HEK293 (cell line): Measurements from ENCODE around the gene SLC16A13.

ENCODE experiments used
- CTCF ChIA-PET: fragments of 350-600 bp; formaldehyde crosslinking; extraction: SDS; loops from one replicate; lab custom pipeline; 2021; ENCODE audit warnings: antibody characterized with exemption; lab: Yijun Ruan, JAX
- POLR2A ChIA-PET: fragments of 300-600 bp; formaldehyde crosslinking; extraction: SDS; loops from one replicate; lab custom pipeline; 2020; ENCODE audit warnings: antibody characterized with exemption, inconsistent platforms; lab: Yijun Ruan, JAX
- H3K27ac ChIP-seq: fragments of 200-500 bp; sonication (Bioruptor generic); 2 replicates; pipeline ENCODE4 v1.5.1; 2014; ENCODE audit warnings: low read depth, low read length, control low read depth, inconsistent platforms; ENCODE audit errors: extremely low read depth
- H3K36me3 ChIP-seq, 2 experiments: fragments of 200-500 bp in 1 of 2; sonication (Bioruptor generic) in 1 of 2; 1 replicate in 1 of 2; 2 replicates in 1 of 2; pipeline ENCODE4 v1.5.1; 2014 to 2017; ENCODE audit warnings: inconsistent platforms in 2 of 2, low read length in 2 of 2; ENCODE audit not compliant: control insufficient read depth in 2 of 2, insufficient read depth in 1 of 2
- H3K4me1 ChIP-seq: fragments of 200-500 bp; sonication (Bioruptor generic); 2 replicates; pipeline ENCODE4 v1.5.1; 2014; ENCODE audit warnings: mild to moderate bottlenecking, low read length, inconsistent platforms; ENCODE audit not compliant: control insufficient read depth, insufficient read depth
- H3K4me3 ChIP-seq: 2 replicates; pipeline ENCODE4 v1.5.1; 2011; ENCODE audit warnings: low read depth, mild to moderate bottlenecking, control low read depth, low read length, moderate library complexity
- H3K9me3 ChIP-seq: fragments of 200-500 bp; sonication (Bioruptor generic); 2 replicates; pipeline ENCODE4 v1.5.1; 2014; ENCODE audit warnings: low read depth, low read length, inconsistent platforms; ENCODE audit not compliant: control insufficient read depth, insufficient read depth
- PRDM1 ChIP-seq: fragments of 450-650 bp; formaldehyde crosslinking; IDR thresholded peaks from 2 replicates; pipeline ENCODE4; 2016; ENCODE audit warnings: missing biosample characterization, missing genetic modification characterization
- SP2 ChIP-seq: fragments of 450-650 bp; formaldehyde crosslinking; IDR thresholded peaks from 2 replicates; pipeline ENCODE4 v1.5.1; 2016; ENCODE audit warnings: missing biosample characterization, missing genetic modification characterization
- ZBTB17 ChIP-seq: fragments of 450-650 bp; formaldehyde crosslinking; IDR thresholded peaks from 2 replicates; pipeline ENCODE4 v1.5.1; 2016; ENCODE audit warnings: missing biosample characterization, missing genetic modification characterization
- ZNF184 ChIP-seq: fragments of 450-650 bp; IDR thresholded peaks from 2 replicates; pipeline ENCODE4 v1.5.1; 2018; ENCODE audit warnings: missing biosample characterization, mild to moderate bottlenecking, missing genetic modification characterization
- ZNF23 ChIP-seq: fragments of 450-650 bp; formaldehyde crosslinking; IDR thresholded peaks from 2 replicates; pipeline ENCODE4 v1.5.1; 2016; ENCODE audit warnings: missing biosample characterization, missing genetic modification characterization, borderline replicate concordance
- ZNF521 ChIP-seq: fragments of 450-650 bp; formaldehyde crosslinking; IDR thresholded peaks from 2 replicates; pipeline ENCODE4 v1.5.1; 2017; ENCODE audit warnings: missing biosample characterization, mild to moderate bottlenecking, missing genetic modification characterization
- ZNF610 ChIP-seq: fragments of 450-650 bp; formaldehyde crosslinking; IDR thresholded peaks from 2 replicates; pipeline ENCODE4 v1.5.1; 2016; ENCODE audit warnings: missing biosample characterization, missing genetic modification characterization, borderline replicate concordance
- ZNF677 ChIP-seq: fragments of 450-650 bp; IDR thresholded peaks from 2 replicates; pipeline ENCODE4 v1.5.0; 2018; ENCODE audit warnings: missing biosample characterization, mild to moderate bottlenecking, missing genetic modification characterization, moderate library complexity
- ZSCAN30 ChIP-seq: fragments of 450-650 bp; IDR thresholded peaks from 2 replicates; pipeline ENCODE4 v1.5.1; 2018; ENCODE audit warnings: missing biosample characterization, mild to moderate bottlenecking, missing genetic modification characterization, moderate library complexity
- TF ChIP-seq, protein P1 (sequence below): fragments of 450-650 bp; formaldehyde crosslinking; IDR thresholded peaks from 2 replicates; pipeline ENCODE4 v1.5.1; 2016; ENCODE audit warnings: missing biosample characterization, missing genetic modification characterization
- TF ChIP-seq, protein P2 (sequence below): fragments of 450-650 bp; formaldehyde crosslinking; IDR thresholded peaks from 2 replicates; pipeline ENCODE4 v1.5.1; 2017; ENCODE audit warnings: missing biosample characterization, missing genetic modification characterization
- TF ChIP-seq, protein P3 (sequence below): fragments of 450-650 bp; formaldehyde crosslinking; IDR thresholded peaks from 2 replicates; pipeline ENCODE4 v1.5.1; 2016; ENCODE audit warnings: missing biosample characterization, missing genetic modification characterization
- TF ChIP-seq, protein P4 (sequence below): fragments of 450-650 bp; formaldehyde crosslinking; IDR thresholded peaks from 2 replicates; pipeline ENCODE4 v1.5.1; 2017; ENCODE audit warnings: missing biosample characterization, mild to moderate bottlenecking, missing genetic modification characterization, moderate library complexity

Gene SLC16A13

DNA sequence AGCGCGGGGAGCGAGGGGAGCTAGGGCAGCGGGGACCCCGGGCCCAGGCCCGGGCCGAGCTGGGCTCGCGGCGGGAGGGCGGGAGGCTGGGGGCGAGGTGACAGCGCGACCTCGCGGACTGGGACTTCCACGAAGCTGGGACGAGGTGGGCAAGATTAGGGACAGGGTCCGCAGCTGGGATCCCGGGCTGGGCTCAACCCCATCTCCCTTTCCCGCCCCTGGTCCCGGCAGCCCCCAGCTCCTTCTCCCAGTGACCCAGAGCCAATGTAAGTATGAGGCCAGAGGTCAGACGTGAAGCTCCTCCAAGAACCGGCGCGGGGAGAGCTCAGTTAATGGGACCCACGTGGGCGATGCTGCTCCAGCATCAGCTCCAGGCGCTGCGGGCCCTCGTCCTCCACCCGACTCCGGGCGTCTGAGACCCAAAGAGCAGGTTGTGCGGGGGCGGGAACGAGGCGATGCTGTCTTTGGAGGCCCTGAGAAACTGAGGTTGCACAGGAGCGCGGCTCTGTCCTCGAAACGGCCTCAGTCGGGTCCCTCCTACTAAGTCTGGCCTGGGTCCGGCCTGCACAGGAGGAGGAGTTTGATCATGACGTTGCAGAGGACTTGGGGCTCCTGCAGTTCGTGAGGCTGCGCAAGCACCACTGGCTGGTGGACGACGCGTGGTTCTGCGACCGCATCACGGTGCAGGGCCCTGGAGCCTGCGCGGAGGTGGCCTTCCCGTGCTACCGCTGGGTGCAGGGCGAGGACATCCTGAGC lies 39.4 kb upstream of the SLC16A13 start:
- POLR2A ChIA-PET = no interaction called here
- Histone ChIP-seq H3K36me3 (peaks cover 3 to 47% of the 10 kb centered on the region in 2 experiments; a peak in 2 of 3 replicates), H3K27ac (no peak overlapping the region), H3K4me1 (no peaks in the 10 kb centered on the region), H3K4me3 (no peak overlapping the region), H3K9me3 (no peaks in the 10 kb centered on the region)
- CTCF ChIA-PET = interaction anchor here (3.0 kb wide), 1 partner anchor 8 kb away, joined by 22 read pairs; no protein-coding TSS in a partner anchor
- TF ChIP-seq SP2 (tag by site-specific recombination) = no peak
- TF ChIP-seq, protein P1, sequence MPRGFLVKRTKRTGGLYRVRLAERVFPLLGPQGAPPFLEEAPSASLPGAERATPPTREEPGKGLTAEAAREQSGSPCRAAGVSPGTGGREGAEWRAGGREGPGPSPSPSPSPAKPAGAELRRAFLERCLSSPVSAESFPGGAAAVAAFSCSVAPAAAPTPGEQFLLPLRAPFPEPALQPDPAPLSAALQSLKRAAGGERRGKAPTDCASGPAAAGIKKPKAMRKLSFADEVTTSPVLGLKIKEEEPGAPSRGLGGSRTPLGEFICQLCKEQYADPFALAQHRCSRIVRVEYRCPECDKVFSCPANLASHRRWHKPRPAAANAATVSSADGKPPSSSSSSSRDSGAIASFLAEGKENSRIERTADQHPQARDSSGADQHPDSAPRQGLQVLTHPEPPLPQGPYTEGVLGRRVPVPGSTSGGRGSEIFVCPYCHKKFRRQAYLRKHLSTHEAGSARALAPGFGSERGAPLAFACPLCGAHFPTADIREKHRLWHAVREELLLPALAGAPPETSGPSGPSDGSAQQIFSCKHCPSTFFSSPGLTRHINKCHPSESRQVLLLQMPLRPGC (tag by site-specific recombination) = no peak
- TF ChIP-seq, protein P2, sequence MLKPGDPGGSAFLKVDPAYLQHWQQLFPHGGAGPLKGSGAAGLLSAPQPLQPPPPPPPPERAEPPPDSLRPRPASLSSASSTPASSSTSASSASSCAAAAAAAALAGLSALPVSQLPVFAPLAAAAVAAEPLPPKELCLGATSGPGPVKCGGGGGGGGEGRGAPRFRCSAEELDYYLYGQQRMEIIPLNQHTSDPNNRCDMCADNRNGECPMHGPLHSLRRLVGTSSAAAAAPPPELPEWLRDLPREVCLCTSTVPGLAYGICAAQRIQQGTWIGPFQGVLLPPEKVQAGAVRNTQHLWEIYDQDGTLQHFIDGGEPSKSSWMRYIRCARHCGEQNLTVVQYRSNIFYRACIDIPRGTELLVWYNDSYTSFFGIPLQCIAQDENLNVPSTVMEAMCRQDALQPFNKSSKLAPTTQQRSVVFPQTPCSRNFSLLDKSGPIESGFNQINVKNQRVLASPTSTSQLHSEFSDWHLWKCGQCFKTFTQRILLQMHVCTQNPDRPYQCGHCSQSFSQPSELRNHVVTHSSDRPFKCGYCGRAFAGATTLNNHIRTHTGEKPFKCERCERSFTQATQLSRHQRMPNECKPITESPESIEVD (tag by site-specific recombination) = no peak

DNA sequence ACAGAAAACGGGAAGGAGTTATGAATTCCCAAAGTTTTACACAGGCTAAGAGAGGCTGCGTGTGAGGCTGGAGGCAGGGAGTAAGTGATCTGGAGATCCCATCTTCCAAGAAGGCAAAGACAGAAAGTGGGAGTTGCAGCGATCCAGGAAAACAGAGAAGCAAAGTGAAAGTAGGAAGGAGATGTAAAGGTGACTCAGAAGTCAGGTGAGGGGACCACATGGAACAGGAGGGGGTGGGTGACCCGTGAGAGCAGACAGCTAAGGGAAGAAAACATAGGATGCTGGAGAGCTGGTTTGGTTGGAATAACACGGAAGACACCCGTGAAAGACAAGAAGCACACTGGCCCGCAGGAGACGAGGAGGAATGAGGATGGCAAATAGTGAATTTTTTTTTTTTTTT lies 38.6 kb upstream of the SLC16A13 start:
- ChIA-PET POLR2A (interaction anchor here (0.7 kb wide), 1 partner anchor 8 kb away, joined by 5 read pairs; no protein-coding TSS in a partner anchor), CTCF (no interaction called here)
- H3K4me1 ChIP-seq = no peaks in the 10 kb centered on the region

DNA sequence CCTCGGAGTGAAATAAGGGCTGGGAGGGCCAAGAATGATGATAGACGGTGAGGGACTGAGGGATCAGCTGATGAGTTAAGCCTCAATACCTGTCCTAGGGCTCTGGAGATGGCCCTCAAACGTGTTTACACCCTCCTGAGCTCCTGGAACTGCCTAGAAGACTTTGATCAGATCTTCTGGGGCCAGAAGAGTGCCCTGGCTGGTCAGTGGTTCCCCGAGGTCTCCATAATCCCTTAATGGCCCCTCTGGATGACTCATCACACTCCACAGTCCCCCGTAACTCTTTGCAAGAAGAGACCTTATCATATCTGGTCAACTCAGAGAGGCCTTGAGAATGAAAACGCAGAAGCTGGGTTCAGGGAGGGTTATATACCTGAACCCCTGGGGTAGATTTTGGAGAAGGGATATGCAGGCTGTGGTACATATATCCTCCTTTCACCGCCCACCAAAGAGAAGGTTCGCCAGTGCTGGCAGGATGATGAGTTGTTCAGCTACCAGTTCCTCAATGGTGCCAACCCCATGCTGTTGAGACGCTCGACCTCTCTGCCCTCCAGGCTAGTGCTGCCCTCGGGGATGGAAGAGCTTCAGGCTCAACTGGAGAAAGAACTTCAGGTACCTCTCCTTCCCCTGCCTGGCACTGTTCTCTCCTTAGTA lies 36.8 kb upstream of the SLC16A13 start:
- no peaks in the 10 kb centered on the region for H3K4me1 ChIP-seq
- CTCF ChIA-PET = interaction anchor here (0.6 to 8.7 kb wide), 3 partner anchors 137 to 334 kb away, joined by 3 to 169 read pairs (median 3); no protein-coding TSS in a partner anchor

More for the DNA sequence above, 38.6 kb upstream of the SLC16A13 start:
- H3K4me3 ChIP-seq = no peak overlapping the region
- no peaks in the 10 kb centered on the region for H3K9me3 ChIP-seq
- no peak overlapping the region for H3K27ac ChIP-seq
- H3K36me3 ChIP-seq = peaks cover 6 to 54% of the 10 kb centered on the region in 2 experiments
- TF ChIP-seq PRDM1 (peak; percentile 44; the same call in 1 of the 2 replicates), ZNF184 (tag by site-specific recombination) (no peak)
- TF ChIP-seq, all 188 proteins: peak for 1

DNA sequence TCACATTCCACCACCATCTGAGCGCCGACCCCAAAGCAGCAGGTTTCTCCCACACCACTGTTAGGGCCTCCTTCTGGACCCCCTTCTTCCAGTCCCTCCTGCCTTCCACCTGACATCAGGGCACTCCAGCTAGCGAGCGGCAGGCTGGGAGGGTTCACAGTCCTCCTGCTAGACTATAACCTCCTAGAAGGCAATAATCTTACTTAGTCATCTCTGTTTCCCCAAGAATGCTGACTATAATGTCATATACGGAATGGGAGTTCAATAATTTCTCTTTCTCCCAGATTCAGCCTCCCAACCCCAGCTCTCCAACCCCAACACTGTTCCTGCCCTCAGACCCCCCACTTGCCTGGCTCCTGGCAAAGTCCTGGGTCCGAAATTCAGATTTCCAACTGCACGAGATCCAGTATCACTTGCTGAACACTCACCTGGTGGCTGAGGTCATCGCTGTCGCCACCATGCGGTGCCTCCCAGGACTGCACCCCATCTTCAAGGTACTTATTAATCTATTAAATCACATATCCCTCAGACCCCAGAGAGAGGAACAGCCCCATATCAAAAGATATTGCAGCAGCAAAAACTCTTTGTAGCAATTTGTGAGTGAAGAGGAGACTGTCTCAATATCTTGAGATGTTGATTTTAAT lies 34.4 kb upstream of the SLC16A13 start:
- TF ChIP-seq, protein P3, sequence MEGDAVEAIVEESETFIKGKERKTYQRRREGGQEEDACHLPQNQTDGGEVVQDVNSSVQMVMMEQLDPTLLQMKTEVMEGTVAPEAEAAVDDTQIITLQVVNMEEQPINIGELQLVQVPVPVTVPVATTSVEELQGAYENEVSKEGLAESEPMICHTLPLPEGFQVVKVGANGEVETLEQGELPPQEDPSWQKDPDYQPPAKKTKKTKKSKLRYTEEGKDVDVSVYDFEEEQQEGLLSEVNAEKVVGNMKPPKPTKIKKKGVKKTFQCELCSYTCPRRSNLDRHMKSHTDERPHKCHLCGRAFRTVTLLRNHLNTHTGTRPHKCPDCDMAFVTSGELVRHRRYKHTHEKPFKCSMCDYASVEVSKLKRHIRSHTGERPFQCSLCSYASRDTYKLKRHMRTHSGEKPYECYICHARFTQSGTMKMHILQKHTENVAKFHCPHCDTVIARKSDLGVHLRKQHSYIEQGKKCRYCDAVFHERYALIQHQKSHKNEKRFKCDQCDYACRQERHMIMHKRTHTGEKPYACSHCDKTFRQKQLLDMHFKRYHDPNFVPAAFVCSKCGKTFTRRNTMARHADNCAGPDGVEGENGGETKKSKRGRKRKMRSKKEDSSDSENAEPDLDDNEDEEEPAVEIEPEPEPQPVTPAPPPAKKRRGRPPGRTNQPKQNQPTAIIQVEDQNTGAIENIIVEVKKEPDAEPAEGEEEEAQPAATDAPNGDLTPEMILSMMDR (tag by site-specific recombination) = peak; percentile 45; the same call in 1 of the 2 replicates
- TF ChIP-seq ZNF610 = no peak
- TF ChIP-seq, protein P4, sequence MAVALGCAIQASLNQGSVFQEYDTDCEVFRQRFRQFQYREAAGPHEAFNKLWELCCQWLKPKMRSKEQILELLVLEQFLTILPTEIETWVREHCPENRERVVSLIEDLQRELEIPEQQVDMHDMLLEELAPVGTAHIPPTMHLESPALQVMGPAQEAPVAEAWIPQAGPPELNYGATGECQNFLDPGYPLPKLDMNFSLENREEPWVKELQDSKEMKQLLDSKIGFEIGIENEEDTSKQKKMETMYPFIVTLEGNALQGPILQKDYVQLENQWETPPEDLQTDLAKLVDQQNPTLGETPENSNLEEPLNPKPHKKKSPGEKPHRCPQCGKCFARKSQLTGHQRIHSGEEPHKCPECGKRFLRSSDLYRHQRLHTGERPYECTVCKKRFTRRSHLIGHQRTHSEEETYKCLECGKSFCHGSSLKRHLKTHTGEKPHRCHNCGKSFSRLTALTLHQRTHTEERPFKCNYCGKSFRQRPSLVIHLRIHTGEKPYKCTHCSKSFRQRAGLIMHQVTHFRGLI (tag by site-specific recombination) = no peak
- Histone ChIP-seq H3K4me3 (no peak overlapping the region), H3K36me3 (peaks cover 10 to 65% of the 10 kb centered on the region in 2 experiments), H3K27ac (no peak overlapping the region), H3K4me1 (no peaks in the 10 kb centered on the region), H3K9me3 (no peaks in the 10 kb centered on the region)
- POLR2A ChIA-PET = no interaction called here
- CTCF ChIA-PET = interaction anchor here (0.6 to 8.7 kb wide), 8 partner anchors 16 to 335 kb away, joined by 3 to 169 read pairs (median 5); partner anchors contain the start of gene SLC13A5

More for the DNA sequence above, 36.8 kb upstream of the SLC16A13 start:
- Histone ChIP-seq H3K4me3 (no peak overlapping the region), H3K27ac (no peak overlapping the region), H3K36me3 (peaks cover 10 to 68% of the 10 kb centered on the region in 2 experiments), H3K9me3 (no peaks in the 10 kb centered on the region)
- TF ChIP-seq ZNF677 (no peak), ZNF521 (tag by site-specific recombination) (no peak), ZSCAN30 (tag by site-specific recombination) (no peak), ZNF23 (tag by site-specific recombination) (no peak), ZBTB17 (tag by site-specific recombination) (no peak)
- POLR2A ChIA-PET = no interaction called here
